ENCODE measurements around the gene MEAK7.

DNA sequence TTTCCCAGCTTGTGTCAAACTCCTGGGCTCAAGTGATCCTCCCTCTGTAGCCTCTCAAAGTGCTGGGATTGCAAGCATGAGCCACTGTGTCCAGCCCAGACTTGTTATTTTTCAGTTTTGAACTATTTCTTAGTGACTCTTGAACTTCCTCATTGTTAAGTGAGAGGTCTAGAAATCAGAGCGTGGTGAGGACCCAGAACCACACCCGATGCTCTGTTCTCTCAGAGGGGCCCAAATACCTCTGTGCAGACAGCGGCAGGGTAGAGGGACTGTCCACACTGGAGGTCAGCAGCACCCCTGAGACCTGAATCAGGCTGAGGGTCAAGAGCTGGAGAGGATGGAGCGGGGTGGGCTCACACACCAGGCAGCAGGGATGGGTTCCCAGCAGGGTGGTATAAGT is 47.7 kb upstream of the MEAK7 start:
- TF ChIP-seq CTCF (IDR thresholded peaks at IDR 0.05) (no peak), ZFX (IDR thresholded peaks at IDR 0.05; ENCODE audit: borderline replicate concordance) (no peak)
